GM19025 (cell line): ENCODE results near the gene GCDH.
A peak's percentile ranks its signal among the peaks of the same experiment; 100 is the strongest.

Experiments used
- ATAC-seq: cut with Tn5 transposase; IDR thresholded peaks from one replicate; pipeline ENCODE4 v1.9.1; 2021; ENCODE audit warnings: mild to moderate bottlenecking, low read depth, moderate library complexity; ENCODE audit not compliant: unreplicated experiment

Gene GCDH

DNA sequence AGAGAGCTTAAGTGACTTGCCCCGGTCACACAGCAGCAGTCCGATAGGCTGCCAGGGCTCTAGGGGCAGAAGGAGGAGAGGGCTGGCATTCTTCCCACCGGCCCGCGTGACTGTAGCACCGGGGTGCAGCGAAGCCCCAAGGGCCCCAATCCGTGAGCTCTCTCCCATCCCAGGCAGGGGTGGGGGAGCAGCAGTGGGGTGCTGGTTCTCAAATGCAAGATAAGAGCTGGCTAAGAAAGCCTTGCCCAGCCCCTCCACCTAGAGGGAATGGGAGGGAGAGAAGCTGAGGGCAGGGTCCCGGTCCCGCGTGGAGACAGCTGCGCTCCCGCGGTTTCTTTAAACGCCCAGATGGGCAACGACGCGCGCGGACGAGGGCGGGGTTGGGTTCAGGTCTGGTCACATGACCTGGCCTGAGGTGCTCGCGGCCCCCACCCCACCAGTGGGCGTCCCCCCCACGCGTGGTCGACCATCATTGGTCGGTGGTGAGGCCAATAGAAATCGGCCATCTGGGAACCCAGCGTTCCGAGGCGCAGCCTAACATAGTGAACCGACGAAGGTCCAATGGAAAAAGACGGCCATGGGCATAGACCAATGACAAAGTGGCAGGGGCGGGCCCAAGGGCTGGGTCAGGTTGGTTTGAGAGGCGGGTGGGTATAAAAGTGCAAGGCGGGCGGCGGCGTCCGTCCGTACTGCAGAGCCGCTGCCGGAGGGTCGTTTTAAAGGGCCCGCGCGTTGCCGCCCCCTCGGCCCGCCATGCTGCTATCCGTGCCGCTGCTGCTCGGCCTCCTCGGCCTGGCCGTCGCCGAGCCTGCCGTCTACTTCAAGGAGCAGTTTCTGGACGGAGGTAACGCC lies 47.2 kb downstream of the GCDH start, which contains the start of gene CALR:
Gene CALR (plus strand): TSS at position 683 of the 852 bp plus-strand sequence. CDS start 71 bp downstream, at position 754.
- ATAC-seq = peak; percentile 85

- ATAC-seq = peak; percentile 2
Observed at GRCh38 chr19:12938779-12939601, 48.0 kb downstream of the GCDH start.

GRCh38 chr19:12939975-12940423 lies 49.0 kb downstream of the GCDH start:
- no peak for ATAC-seq

GRCh38 chr19:12940897-12941296 lies 49.9 kb downstream of the GCDH start:
- no peak for ATAC-seq

GRCh38 chr19:12943437-12944044 lies 52.6 kb downstream of the GCDH start:
- ATAC-seq = no peak

- ATAC-seq = no peak
Observed at GRCh38 chr19:12944104-12944674, 53.2 kb downstream of the GCDH start.

DNA sequence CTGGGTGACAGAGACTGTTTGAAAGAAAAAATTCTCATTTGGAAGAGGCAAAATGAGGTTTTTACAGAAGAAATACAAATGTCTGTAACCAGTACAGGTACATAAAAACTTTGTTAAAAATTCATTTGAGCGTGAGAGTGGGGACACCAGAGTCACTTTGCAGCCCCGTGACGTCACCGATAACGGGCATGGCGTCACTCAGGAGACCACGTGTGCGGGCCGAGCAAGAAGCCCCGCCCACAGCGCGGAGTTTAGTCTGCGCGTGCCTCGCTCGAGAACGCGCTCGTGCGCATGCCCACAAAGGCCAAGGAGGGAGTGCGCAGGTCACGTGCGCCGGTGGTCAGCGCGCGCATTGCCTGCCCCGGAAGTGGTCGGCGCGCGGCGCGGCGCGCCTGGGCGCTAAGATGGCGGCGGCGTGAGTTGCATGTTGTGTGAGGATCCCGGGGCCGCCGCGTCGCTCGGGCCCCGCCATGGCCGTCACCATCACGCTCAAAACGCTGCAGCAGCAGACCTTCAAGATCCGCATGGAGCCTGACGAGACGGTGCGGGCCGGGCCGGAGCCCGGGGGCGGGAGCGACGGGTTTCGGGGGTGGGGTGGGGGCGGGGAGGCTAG lies 54.6 kb downstream of the GCDH start, which contains the start of gene RAD23A:
Gene RAD23A (plus strand): TSS at position 384 of the 613 bp plus-strand sequence. CDS start 87 bp downstream, at position 471.
- peak; percentile 68 for ATAC-seq

DNA sequence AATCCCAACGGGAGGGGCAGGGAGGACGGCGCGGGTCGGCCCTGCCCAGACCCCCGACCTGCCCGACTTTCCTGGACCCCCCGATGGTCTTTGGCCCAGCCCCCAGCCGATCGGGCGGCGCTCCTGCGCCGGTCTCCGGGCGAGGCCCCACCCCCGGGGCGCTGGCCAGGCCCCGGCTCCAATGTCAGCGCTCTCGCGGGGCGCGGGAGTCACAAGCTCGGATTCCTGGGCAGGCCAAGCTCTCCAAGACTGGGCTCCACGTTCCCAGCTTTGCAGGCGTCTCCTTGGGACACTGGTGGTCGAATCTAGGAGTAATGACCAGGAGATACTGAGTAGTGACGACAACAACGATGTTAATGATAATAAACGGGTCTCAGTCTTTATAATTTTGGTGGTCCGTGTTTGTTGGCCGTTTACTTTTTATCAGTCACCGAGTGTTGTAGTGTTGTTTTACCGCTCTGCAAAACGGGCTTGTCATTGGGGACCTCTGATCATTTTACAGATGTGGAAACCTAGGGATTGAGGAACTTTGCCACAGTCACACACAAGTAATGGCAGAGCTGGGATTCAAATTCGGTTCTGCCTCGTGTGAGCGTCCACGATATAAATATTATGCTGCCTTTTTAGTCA lies 55.2 kb downstream of the GCDH start:
- ATAC-seq = peak; percentile 38

DNA sequence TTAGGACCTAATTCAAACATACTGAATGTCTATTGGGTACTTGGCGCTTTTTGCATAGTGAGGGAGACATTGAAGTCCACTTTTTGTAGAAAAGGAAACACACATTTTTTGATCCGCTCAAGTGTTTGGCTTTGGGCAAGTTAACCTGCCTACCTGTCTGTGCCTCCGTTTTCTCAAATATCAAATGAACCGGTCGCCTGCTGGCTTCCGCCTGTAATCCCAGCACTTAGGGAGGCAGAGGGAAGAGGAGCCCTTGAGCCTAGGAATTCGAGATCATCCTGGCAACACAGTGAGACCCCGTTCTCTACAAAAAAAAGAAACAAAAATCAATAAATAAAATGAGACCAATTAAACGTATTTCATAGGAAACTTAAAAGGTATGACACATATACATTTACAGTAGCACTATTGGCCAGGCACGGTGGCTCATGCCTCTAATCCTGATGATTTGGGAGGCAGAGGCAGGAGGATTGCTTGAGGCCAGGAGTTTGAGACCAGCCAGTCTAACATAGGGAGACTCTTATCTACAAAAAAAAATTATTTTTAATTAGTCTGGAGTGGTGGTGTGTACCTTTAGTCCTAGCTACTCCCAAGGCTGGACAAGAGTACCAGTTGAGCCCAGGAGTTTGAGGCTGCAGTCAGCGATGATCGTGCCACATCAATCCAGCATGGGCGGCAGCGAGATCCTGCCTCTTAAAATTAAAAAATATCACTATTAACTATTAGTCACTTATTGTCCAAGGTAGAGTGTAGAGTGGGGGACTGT lies 56.0 kb downstream of the GCDH start:
- no peak for ATAC-seq

DNA sequence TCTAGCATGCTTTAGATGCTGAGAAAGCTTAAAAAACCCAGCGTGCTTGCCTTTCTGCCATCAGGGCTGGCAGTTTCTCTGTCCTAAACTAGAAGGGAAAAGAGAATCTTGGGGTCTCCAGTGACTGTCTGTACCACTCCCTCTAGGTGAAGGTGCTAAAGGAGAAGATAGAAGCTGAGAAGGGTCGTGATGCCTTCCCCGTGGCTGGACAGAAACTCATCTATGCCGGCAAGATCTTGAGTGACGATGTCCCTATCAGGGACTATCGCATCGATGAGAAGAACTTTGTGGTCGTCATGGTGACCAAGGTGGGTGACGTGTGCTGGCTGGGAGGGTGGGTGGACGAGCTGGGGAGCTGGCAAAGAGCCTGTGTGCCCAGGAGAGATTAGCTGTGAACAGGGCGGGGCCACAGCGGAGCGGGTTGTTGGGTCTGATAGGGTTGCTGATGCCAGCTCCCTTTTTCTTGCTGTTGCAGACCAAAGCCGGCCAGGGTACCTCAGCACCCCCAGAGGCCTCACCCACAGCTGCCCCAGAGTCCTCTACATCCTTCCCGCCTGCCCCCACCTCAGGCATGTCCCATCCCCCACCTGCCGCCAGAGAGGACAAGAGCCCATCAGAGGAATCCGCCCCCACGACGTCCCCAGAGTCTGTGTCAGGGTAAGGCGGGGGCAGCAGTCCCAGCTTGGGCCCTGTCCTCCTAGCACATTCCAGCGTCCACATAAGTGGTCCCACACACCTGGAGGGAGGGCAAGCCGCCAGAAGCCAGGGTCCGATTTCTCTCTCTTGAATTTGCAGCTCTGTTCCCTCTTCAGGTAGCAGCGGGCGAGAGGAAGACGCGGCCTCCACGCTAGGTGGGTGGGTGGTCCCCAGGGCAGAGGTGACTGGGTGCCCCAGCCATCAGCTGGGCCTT lies 57.0 kb downstream of the GCDH start:
- ATAC-seq = no peak

GRCh38 chr19:12948612-12949362 lies 57.8 kb downstream of the GCDH start:
- no peak for ATAC-seq
